Smooth muscle cell (in vitro differentiated cells): Measurements from ENCODE around the gene LMLN. TPM values are rescaled to one million over a fixed set of nuclear protein-coding genes. Genes with fewer than 3 reads are reported as not detected.
"Not testable (repeated sequence)": the region's sequence is repeated elsewhere in the genome, so short reads cannot be mapped to it uniquely, and the experiment has no call there.

Source experiments
- DNase-seq: peaks from one replicate; lab custom pipeline; 2025; ENCODE audit not compliant: unreplicated experiment; lab: John Stamatoyannopoulos, UW
- H2AFZ ChIP-seq: fragments of 200-600 bp; sonication (generic); 2 replicates; pipeline ENCODE4 v1.6.0; 2016; ENCODE audit warnings: antibody characterized with exemption, low read depth, mild to moderate bottlenecking
- H3F3A ChIP-seq: fragments of 200-600 bp; sonication (generic); 2 replicates; pipeline ENCODE4 v1.6.0; 2017; ENCODE audit warnings: antibody characterized with exemption, low read depth
- H3K27ac ChIP-seq: fragments of 200-600 bp; sonication (generic); 2 replicates; pipeline ENCODE4 v1.5.1; 2016; ENCODE audit warnings: low read depth, mild to moderate bottlenecking
- H3K27me3 ChIP-seq: fragments of 200-600 bp; sonication (generic); 2 replicates; pipeline ENCODE4 v1.6.1; 2016; ENCODE audit warnings: low read depth, mild to moderate bottlenecking
- H3K36me3 ChIP-seq: fragments of 200-600 bp; sonication (generic); 2 replicates; pipeline ENCODE4 v1.5.1; 2016; ENCODE audit warnings: low read depth
- H3K4me1 ChIP-seq: fragments of 200-600 bp; sonication (generic); 2 replicates; pipeline ENCODE4 v1.5.1; 2016; ENCODE audit warnings: low read depth
- H3K4me2 ChIP-seq: fragments of 200-600 bp; sonication (generic); 2 replicates; pipeline ENCODE4 v1.6.0; 2016; ENCODE audit warnings: mild to moderate bottlenecking
- H3K4me3 ChIP-seq: fragments of 200-600 bp; sonication (generic); 2 replicates; pipeline ENCODE4 v1.5.1; 2016; ENCODE audit warnings: mild to moderate bottlenecking
- H3K79me2 ChIP-seq: fragments of 200-600 bp; sonication (generic); 2 replicates; pipeline ENCODE4 v1.6.0; 2016; ENCODE audit warnings: low read depth, mild to moderate bottlenecking
- H3K9ac ChIP-seq: fragments of 200-600 bp; sonication (generic); 2 replicates; pipeline ENCODE4 v1.6.0; 2016; ENCODE audit warnings: low read depth
- H3K9me3 ChIP-seq: fragments of 200-600 bp; sonication (generic); replicated peaks from 2 replicates; pipeline ENCODE4 v1.5.1; 2016; ENCODE audit warnings: low read depth
- H4K20me1 ChIP-seq: fragments of 200-600 bp; sonication (generic); 2 replicates; pipeline ENCODE4 v1.6.0; 2016; ENCODE audit warnings: low read depth
- WGBS: methylation state at CpG from one replicate; pipeline ENCODE4 v1.1.7; 2016; ENCODE audit warnings: low lambda C conversion rate; 5-methylcytosine and 5-hydroxymethylcytosine counted together
- polyA plus RNA-seq: library from polyadenylated mRNA; unstranded; fragments of >200 nt; fragmentation: Nextera tagmentation; extraction: Ambion mirVana; gene quantifications from 2 replicates; pipeline ENCODE4 v1.2.1, GENCODE V29; 2016
- total RNA-seq: library from RNA; depleted of rRNA; stranded (reverse); fragments of >200 nt; gene quantifications from 2 replicates; pipeline ENCODE4 v1.2.3, GENCODE V29; 2014
- TF ChIP-seq, protein P1 (sequence below): fragments of 200-600 bp; sonication (generic); IDR thresholded peaks from 2 replicates; pipeline ENCODE4 v1.5.1; 2017; ENCODE audit warnings: borderline replicate concordance, mild to moderate bottlenecking, antibody characterized with exemption; ENCODE audit not compliant: insufficient read depth, poor library complexity, severe bottlenecking

LMLN gene, protein sequence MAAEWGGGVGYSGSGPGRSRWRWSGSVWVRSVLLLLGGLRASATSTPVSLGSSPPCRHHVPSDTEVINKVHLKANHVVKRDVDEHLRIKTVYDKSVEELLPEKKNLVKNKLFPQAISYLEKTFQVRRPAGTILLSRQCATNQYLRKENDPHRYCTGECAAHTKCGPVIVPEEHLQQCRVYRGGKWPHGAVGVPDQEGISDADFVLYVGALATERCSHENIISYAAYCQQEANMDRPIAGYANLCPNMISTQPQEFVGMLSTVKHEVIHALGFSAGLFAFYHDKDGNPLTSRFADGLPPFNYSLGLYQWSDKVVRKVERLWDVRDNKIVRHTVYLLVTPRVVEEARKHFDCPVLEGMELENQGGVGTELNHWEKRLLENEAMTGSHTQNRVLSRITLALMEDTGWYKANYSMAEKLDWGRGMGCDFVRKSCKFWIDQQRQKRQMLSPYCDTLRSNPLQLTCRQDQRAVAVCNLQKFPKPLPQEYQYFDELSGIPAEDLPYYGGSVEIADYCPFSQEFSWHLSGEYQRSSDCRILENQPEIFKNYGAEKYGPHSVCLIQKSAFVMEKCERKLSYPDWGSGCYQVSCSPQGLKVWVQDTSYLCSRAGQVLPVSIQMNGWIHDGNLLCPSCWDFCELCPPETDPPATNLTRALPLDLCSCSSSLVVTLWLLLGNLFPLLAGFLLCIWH
- 5.0 and 7.8 TPM in 2 replicates for total RNA-seq
- 2.1 and 3.7 TPM in 2 replicates for polyA plus RNA-seq

DNA sequence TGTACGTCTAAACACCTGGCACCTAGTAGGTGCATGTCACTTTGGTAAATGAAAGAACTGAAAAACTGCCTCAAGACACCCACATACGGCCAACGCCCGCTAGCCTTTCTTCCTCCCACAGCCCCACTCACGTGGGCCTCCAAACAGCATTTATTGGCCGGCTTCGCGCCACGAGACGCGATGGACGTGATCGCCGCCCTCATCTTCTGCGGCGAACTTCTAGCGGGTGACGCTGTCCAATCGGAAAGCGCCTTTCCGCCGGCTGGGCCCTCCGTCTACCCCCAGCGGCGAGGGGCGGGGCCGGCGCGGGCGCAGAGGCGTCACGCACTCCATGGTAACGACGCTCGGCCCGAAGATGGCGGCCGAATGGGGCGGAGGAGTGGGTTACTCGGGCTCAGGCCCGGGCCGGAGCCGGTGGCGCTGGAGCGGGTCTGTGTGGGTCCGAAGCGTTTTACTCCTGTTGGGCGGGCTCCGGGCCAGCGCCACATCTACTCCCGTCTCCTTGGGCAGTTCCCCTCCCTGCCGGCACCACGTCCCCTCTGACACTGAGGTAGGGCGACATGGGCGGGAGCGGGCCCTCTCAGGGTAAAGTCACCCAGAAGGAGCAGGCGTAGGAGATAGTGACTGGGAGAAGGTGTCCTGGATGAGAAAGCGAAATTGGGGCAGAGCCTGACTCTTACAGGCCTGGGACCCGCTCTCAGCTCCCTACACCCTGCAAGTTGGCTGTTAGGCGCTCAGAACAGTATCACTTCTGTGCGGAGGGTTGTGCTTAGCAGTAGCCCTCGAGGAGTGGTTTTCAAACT is at the start of gene LMLN:
Gene LMLN, plus strand, starts transcription at position 327 of the 803 bp plus-strand sequence. Its CDS starts 29 bp downstream, at position 356.
- Histone ChIP-seq H3K9me3 (no peaks in the 10 kb centered on the region), H3K27ac (peak within 1 kb of the TSS; percentile 86), H2AFZ (peak within 1 kb of the TSS; percentile 83), H3K4me1 (peaks cover 15% of the 10 kb centered on the region), H3K4me2 (peak within 1 kb of the TSS; percentile 87), H3K79me2 (no peaks in the 10 kb centered on the region), H3K4me3 (peak within 1 kb of the TSS; percentile 72), H3F3A (peaks cover 40% of the 10 kb centered on the region), H4K20me1 (peaks cover 11% of the 10 kb centered on the region), H3K36me3 (no peaks in the 10 kb centered on the region), H3K27me3 (no peaks in the 10 kb centered on the region), H3K9ac (peak within 1 kb of the TSS; percentile 86)
- TF ChIP-seq, protein P1, sequence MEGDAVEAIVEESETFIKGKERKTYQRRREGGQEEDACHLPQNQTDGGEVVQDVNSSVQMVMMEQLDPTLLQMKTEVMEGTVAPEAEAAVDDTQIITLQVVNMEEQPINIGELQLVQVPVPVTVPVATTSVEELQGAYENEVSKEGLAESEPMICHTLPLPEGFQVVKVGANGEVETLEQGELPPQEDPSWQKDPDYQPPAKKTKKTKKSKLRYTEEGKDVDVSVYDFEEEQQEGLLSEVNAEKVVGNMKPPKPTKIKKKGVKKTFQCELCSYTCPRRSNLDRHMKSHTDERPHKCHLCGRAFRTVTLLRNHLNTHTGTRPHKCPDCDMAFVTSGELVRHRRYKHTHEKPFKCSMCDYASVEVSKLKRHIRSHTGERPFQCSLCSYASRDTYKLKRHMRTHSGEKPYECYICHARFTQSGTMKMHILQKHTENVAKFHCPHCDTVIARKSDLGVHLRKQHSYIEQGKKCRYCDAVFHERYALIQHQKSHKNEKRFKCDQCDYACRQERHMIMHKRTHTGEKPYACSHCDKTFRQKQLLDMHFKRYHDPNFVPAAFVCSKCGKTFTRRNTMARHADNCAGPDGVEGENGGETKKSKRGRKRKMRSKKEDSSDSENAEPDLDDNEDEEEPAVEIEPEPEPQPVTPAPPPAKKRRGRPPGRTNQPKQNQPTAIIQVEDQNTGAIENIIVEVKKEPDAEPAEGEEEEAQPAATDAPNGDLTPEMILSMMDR, result no peak
- peak; percentile 77 for DNase-seq
- WGBS, result 1% methylated on average over 62 of the region's 62 CpGs

DNA sequence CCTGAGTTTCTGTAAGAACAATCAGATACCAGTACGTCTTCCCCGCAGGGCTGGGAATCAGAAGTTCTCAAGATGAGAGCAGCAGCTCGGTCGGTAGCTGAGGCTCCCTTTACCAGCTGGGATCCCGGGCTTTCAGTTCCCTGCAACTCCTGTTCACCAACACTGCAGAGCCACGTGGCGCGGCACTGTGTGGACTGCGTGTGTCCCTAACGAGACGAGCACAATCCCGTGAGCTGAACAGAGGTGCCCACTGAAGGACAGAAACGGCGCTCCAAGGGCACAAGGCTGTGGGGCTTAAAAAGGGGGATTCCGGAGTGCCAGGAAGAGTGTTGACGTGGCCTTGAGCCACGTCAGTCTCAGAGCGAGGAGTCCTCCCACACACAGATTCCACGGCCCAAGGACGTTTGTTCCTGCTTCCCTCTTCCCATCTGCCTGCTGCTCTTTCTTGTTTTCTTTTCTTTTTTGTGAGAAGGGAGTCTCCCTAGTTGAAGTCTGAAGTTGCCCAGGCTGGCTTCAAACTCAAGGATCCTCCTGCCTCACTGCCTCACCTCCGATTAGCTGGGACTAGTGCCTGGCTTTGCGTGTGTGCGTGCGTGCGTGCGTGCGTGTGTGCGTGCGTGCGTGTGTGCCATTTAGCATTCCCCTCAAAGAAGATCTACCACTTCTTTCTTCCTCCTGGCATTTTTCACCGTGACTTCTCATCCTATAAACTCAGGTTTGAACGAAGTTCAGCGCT is 47.1 kb upstream of the LMLN start:
- 89% methylated on average over 32 of the region's 33 CpGs for WGBS
- Histone ChIP-seq H3F3A (no peaks in the 10 kb centered on the region), H3K36me3 (no peaks in the 10 kb centered on the region), H4K20me1 (no peaks in the 10 kb centered on the region), H3K4me2 (no peak overlapping the region), H3K27ac (no peak overlapping the region), H3K4me1 (peaks cover 4% of the 10 kb centered on the region), H2AFZ (no peak overlapping the region), H3K79me2 (no peaks in the 10 kb centered on the region), H3K9me3 (no peaks in the 10 kb centered on the region), H3K27me3 (no peaks in the 10 kb centered on the region), H3K9ac (no peak overlapping the region), H3K4me3 (no peak overlapping the region)
- TF ChIP-seq, protein P1, result no peak
- DNase-seq, result no peak

DNA sequence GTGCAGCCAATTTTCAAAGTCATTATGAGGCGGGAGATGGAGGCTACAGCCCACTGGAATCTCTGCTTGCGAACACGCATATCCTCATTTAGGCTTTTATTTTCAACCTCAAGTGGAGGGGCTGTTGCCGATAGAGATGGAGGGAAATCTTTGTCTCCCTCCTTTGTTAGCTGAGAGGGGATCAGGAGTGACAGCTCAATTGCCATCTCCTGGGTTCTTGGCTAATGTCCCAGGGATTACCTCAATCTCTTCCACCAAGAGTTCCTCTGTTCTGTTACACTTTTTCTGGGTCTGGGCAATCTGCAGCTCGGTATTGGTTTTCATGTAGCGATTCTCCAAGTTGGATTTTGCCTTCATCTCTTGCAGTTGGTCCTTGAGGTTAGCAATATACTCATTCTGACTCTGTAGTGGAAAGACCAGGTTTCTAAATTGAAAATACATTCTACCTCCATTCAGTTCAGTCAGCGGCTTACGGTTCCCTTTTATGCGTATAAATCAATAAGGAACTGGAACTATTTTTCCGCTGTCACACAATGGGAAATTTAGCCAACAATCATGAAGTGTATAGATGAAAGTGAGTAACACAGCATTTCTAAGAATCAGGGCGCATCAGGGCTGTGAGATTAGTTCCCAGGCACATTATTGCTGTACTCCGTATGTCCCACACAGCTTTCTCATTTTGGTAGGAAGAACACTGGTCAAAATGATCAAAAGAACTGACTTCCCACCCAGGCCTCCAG is 46.2 kb upstream of the LMLN start:
- H3F3A ChIP-seq, result no peaks in the 10 kb centered on the region
- TF ChIP-seq, protein P1, result no peak
- WGBS, result 96% methylated on average over 12 of the region's 12 CpGs

DNA sequence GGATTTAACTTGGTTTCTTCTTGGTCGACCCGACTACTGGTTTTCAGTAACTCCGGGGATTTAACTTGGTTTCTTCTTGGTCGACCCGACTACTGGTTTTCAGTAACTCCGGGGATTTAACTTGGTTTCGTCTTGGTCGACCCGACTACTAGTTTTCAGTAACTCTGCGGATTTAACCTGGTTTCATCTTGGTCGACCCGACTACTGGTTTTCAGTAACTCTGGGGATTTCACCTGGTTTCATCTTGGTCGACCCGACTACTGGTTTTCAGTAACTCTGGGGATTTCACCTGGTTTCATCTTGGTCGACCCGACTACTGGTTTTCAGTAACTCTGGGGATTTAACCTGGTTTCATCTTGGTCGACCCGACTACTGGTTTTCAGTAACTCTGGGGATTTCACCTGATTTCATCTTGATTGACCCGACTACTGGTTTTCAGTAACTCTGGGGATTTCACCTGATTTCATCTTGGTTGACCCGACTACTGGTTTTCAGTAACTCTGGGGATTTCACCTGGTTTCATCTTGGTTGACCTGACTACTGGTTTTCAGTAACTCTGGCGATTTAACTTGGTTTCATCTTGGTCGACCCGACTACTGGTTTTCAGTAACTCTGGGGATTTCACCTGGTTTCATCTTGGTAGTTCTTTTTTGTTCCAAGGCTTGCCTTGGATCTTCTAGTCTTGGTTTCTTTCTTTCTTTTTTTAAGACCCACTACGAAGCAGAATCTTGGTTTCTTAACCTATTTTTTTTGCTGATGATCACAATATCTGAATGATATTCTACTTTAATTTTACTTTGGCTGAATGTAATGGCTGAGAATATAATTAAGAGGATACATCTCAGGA is 38.4 kb upstream of the LMLN start:
- not testable (repeated sequence) for H3K9me3 ChIP-seq, DNase-seq, H3K27me3 ChIP-seq, H3K4me2 ChIP-seq, H3K4me3 ChIP-seq, H3K9ac ChIP-seq, H2AFZ ChIP-seq, H3K4me1 ChIP-seq, H3F3A ChIP-seq, H4K20me1 ChIP-seq, H3K36me3 ChIP-seq, H3K27ac ChIP-seq, H3K79me2 ChIP-seq
- 87% methylated on average over 21 of the region's 24 CpGs for WGBS

More for the DNA sequence above, 46.2 kb upstream of the LMLN start:
- Histone ChIP-seq H3K27ac (no peak overlapping the region), H3K4me2 (no peak overlapping the region), H3K9ac (no peak overlapping the region), H2AFZ (no peak overlapping the region), H3K4me3 (no peak overlapping the region), H3K4me1 (peaks cover 4% of the 10 kb centered on the region), H3K79me2 (no peaks in the 10 kb centered on the region), H3K9me3 (no peaks in the 10 kb centered on the region), H3K27me3 (no peaks in the 10 kb centered on the region), H3K36me3 (no peaks in the 10 kb centered on the region), H4K20me1 (no peaks in the 10 kb centered on the region)
- DNase-seq, result no peak
